GM18520 (cell line): Measurements from ENCODE around the gene HMX1.

Experiments used
- ATAC-seq: cut with Tn5 transposase; IDR thresholded peaks from one replicate; pipeline ENCODE4 v1.9.1; 2021; ENCODE audit not compliant: unreplicated experiment

The HMX1 gene

DNA sequence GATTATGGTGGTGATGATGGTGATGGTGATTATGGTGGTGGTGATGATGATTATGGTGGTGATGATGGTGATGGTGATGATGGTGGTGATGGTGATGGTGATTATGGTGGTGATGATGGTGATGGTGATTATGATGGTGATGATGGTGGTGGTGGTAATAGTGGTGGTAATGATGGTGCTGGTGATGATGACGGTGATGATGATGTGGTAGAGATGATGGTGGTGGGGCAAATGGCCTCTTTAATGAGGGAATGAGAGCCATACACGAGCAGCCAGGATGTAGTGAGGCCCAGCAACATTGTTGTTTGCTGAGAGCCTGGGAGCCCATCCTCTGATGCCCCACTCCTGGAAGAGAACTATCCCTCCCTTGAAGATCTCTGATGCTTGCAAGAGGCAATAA lies 29.0 kb downstream of the HMX1 start:
- ATAC-seq: no peak

DNA sequence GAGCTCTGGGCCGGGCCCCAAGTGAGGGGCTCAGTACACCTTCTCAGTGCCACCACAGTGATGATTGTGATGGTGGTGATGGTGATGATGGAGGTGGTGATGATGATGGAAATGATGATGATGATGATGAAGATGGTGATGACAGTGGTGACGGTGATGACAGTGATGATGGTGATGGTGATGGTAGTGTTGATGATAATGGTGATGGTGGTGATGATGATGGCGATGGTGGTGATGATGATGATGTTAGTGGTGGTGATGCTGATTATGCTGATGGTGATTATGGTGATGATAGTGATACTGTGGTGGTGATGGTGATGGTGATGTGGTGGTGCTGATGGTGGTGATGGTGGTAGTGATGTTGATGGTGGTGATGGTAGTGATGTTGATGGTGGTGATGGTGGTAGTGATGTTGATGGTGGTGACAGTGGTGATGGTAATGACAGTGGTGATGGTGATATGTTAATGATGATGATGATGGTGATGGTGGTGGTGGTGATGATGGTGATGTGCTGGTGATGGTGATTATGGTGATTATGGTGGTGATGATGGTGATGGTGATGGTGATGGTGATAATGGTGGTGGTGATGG lies 29.9 kb downstream of the HMX1 start:
- no peak for ATAC-seq

DNA sequence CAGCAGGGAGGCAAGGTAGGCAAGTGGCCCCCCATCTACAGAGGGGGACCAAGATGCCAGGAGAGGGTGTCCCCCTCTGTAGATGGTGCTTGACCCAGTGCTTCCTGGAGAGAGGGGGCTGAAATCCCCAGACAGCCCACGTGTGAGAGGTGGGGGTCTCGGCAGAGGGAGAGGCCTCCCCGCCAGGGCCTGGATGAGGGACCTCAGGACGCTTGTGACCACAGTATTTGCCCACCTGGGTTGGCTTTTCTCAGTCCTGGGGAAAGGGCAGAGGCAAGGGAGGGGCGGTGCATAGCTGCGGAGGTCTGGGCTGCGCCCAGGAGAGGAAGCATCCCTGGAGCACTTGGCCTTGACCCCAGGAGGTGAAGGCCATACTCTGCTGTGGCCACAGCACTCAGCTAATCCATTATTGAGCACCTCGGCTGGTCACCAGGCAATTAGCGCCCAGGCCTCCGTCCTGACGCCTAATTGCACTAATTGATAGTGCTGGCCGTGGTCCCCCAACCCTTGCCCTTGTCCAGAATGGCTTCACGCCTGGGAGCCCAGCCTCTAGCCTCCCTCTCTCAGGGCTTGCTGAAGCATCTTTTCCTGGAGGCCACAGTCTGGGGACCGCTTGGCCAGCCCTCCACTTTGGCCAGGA lies 30.7 kb downstream of the HMX1 start:
- ATAC-seq: no peak

DNA sequence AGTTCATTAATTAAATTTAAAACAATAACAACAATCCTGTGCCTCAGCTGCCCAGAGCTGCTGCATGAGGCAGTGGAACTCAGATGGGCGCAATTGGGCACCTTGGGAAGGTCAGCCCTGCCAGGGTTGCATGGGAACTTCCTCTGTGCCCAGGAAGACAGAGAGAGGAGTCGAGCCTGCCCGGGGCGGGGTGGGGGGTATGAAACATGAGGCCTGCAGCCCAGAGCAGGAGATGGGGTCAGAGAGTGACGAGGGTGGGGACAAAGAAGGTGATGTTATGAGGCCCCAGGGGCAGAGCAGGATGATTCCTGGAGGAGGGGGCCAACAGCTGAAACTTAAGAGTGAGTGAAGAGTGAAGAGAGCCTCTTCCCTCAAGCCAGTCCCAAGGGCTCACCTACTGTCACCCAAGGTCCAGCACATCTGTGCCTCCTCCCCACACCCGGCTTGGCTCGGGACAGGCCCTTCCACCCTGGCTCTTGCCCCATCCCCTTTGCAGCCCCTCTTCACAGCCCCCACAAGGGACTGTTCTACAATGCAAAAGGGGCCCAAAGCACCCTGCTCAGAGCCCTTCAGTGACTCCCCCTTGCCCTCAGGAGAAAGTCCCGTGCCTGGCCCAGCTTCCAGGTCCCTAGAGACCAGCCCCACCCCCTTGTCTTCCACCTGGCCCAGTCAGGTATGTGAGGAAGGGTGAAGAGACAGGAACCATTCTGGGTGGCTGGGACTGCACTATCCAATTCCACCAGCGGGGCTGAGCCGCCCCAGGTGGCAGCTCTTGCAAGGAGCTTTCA lies 31.4 kb downstream of the HMX1 start:
- ATAC-seq: no peak

DNA sequence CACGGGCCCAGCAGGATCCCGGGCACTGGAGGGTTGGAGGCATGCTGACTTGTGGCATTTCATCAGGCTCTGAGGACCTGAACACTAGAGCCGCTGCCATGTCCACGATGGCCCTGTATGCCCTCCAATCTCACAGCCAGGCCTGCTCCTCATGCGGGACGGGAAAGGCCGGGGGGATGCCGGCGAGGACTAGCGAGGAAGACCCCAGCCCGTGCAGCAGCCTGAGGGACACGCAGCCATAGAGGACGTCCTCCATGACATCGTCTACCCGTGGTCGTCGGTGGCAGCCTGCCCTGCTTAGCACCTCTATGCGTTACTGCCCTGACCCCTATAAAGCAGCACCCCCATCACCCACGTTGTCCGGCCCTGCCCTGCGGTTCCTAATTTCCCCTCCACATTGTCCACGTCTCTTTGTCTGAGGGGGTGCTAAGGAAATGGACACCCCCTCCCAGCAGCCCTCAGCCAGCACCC lies 32.6 kb downstream of the HMX1 start:
- no peak for ATAC-seq

DNA sequence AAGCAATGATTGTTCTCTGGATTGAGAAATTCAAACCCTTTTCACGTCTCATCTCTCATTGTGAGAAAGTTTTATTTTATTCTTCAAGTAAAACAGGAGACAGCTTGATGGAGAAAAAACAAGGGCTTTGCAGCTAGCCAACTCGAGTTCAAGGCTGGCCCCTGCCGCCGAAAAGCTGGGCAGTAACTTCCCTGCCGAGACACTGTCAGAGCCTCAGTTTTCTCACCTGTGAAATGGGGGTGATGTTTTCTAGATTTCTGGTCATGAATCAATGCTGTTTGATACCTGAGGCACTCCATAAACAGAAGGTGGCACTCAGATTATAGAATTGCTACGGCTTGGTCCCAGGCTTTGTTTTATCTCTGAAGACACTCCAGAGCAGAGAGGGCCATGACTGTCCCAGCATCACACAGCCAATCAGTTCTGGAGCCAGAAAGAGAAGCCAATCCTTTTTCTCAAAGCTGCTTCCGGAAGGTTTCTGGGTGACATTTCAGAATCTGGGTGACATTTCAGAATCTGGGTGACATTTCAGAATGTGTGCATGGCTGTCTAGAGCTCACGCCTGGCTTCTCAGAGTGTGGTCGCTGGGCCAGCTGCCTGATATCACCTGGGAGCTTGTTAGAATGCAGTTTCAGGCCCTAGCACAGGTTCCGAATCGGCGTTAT lies 33.2 kb downstream of the HMX1 start:
- ATAC-seq: no peak

DNA sequence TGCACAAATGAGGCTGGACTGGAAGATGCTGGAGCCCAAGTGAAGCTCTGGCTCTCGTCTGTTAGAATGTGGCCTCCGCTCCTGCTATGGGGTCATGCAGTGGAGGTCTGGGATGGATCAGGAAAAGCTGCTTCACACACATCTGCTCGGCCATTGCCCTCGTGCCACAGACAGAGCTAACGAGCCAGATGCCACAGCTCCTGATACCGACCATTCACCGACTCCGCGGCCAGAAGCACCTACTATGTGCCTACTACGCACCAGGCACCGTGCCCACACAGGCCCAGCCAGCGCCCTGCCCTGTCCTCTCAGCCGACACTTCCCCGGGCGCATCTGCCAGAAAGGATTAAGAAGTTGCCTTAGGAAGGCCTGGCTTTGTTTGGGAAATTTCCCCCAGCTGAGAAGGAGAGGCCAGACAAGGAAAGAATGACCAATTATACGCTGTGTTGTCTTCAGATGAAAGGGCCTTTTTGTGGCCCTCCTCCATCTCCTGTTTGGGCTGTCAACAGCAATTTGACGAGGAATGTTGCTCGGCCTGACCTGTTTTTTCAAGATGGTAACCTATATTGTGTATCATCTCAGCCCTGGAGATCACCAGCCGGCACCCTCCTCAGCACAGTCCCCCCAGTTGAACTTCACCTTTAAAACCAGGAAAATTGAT lies 34.3 kb downstream of the HMX1 start:
- ATAC-seq: no peak

DNA sequence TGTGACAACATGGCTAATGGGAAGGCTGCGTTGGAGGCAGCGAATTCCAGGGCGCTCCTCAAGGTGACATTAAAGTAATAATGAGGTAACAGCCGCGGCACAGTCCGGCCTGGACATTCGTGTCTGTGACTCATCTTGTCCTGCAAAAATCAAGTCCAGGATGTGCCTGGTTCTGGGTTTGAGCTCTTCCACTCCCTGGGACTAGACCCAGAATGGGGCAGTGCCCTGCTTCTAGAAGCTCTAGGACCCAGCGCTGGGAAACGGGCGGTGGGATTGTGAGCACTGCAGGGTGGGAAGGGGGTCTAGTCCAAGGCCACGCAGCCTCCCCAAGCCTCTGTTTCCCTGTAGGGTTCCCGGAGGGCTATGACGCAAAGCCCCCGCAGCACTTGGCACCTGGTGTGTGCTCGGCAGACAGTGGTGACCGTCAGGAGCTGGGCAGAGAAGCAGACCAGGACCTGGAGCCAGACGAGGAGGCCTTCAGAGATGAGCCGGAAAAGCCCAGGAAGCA lies 34.9 kb downstream of the HMX1 start:
- ATAC-seq: no peak

DNA sequence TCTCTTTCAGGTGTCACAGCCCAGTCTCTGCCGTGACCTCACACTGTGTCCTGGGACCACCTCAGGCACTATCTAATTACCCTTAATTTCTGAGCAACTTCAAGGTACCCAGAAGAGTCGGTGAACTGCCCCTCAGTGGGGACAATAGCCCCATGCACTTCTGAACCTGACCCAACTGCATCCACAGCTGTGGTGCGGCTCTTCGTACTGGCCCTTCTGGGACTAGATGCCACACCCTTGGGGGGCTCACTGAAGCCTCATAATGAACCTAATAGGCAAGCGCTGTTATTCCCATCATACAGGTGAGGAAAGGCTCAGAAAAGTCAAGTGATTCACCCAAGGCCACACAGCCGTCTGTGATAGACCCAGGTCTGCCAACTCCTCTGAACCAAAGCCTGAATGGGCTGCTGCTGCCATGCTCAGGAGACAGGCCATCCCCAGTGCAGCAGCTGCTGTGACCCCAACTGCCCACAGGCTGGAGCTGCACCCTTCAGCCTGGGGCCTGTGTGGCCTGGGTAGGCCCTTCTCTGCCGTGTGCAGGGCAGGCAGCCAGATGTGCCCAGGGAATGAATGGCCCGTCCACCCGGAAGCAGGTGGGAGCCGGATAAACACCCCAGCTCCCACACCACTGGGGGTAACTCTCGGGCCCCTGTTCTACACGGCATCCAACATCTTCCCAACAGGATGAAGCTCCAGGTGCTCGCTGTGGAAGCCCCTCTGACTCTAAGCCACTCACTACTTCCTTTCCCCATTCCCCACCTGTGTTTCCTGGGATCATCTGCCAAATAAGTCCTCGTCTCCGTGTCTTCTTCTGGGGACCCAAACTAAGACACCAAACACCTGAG lies 35.9 kb downstream of the HMX1 start:
- ATAC-seq: no peak

DNA sequence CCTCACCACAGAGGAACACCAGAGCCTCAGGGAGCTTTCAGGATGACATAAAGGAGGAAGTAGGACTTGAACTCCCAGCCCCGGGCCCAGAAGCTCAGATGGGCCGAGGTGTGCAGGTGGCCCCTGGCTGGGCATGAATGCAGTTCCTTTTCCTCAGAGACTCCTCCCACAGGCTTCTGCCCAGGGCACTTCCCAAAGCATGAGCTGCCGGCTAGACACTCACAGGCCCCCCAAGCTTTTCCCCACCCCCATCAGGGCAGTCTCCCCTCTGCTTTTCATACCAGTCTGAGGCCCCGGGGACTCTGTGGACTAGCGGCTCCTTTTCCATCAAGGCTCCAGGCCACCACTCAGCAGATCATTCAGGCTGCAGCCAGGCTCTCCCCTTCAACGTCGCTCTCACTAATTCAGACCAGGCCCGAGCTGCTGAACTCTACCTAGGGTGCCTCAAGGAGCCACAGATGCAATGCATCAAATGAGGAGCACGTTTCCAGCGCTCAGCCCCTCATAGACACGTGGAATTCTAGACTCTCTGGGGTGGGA lies 36.9 kb downstream of the HMX1 start:
- no peak for ATAC-seq

DNA sequence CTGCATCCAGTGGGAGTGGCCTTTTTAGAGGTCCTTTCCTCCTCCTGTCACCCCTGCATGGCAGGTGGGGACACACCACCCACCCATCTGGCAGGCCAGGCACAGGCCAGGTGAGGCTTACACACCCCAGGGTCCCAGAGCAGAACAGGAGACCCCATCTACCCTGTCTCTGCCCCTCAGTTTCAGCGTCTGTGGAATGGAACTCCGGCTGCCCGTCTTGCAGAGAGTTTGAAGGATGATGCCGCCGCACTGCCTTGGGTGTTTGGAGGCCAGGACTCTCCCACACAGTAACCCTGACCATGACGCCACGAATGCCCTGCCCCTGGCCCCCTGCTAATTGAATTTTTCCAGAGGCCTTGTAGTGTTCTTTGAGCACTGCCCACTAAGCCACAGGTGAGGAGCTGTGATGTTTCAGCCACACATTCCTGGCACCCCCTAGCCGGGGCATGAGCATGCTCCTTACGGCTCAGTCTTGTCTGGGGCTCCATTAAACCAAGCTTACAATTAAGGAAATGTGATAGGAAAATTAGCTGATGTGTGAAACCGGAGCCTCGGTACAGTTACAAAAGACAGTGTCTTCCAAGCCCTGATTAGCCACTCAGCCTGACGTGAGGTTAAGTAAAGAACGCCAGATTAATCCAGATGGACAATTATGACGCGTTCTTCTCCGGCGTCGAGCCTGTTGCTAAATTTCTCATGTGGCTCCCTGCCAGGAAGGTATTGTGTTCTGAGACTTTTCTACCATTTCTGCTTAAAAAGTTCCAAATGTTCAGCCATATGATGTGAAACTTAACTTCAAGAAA lies 39.3 kb downstream of the HMX1 start:
- ATAC-seq: no peak

DNA sequence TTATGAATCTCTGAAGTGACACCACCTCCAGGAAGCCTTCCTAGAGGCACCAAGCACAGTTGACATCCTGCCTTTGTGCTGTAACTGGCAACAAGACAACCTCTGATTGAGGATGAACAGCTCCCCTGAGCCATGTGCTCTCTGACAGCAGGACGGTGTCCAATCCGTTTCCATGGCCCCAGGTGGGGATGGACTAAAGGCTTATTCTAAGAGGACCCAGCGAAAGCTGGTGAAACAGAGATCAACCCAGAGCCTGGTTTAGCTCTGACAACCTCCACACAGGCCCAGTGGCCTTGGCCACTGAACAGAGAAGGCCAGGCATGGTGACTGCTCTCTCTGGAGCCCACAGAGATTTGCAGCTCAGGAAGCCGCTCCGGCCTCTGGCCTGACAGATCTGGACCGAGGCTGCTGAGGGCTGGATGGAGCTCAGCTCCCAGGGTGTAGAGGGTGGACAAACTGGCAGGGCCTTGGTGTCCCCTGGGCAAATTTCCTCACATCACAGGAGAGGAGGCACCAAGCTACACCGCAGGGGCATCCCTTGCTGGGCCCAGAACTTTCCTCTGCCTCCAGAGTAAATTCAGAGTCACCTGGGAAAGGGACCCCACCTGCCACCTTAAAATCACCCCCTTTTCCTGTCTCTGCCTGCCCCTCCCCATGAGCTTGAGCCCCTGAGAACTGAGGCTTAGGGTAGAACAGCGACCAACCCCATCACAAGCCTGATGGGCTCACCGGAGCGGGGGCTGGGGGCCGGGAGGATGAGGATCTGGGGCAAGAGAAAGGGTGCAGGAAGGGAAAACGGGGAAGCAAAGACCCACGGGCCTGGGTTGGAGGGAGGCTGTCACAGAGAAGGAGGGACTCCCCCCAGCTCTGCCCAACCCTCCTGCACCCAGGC lies 40.2 kb downstream of the HMX1 start:
- ATAC-seq: no peak

DNA sequence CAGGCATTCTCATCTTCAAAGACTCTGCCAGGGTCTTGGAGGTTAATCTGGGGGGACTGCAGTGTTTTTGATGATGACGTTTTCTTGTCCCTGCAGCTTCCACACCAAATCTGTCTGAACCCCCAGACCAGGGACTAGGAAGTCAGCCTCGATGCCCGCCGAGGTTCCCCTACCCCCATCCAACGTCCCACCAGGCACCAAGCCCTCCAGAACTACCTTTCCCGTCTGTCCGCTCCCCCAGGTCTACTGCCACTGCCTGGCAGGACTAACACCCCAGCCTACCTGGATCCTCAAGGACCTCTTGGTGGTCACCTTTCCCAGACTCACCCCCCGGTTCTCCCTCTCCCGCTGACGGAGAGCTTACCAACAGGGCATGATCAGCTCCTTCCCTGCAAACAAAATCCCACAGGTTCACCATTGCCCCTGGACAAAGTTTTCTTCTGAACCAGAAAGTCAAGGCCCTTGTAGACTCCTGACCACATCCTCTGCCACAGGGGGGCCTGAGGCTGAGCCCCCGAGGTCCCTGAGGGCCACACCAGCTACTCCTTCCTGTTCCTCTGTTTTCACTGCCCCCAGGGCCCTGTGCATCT lies 40.9 kb downstream of the HMX1 start:
- ATAC-seq: no peak

DNA sequence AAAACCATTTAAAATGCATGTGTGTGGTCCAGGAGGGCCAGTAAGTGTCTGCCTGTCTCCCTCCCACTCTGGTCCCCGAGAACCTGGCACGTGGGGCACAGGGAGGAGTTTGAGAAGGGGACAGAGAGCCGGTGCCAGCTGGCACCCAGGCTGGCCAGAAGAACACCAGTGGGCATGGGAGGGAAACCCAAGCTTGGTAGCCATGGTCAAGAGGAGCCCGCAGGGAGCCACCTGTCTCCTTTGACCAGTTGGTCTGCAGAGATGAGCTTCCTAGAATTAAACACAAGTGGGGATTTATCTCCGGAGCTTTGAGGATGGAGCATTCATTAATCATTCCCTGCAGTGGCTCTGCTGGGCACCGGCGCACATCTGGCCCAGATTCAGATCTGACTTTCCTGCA lies 41.6 kb downstream of the HMX1 start:
- no peak for ATAC-seq

DNA sequence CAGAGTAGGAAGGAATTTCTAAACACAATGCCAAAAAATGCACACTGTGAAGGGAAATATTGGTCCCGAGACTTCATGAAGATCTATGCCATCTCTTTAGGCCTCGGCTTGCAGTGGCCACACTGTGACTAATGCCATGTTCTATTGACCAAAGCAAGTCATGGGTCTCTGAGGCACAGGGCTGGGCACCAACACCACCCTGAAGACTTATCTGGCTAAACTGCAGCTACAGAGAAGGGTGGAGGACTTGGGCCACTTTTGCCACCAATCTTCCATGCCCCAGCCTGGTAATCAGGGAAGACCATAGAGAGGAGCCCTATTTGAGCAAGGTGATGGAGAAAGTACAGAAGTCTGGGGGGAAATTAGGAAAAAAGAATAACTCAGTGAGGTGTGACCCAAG lies 42.1 kb downstream of the HMX1 start:
- no peak for ATAC-seq

DNA sequence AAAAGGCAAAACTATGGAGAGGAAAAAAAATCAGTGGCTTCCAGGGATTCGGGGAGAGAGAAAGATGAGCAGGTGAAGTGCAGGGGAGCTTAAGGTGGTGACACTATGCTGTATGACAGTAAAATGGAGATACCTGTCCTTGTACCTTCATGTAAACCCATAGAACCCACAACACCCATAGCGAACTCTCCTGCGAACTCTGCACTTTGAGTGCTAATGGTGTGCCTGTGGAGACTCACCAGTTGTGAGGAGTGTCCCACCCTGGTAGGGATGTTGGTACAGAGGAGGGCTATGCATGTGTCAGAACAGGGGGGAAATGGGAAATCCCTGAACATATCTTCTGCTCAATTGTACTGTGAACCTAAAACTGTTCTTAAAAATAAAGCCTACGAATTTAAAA lies 42.8 kb downstream of the HMX1 start:
- ATAC-seq: no peak

DNA sequence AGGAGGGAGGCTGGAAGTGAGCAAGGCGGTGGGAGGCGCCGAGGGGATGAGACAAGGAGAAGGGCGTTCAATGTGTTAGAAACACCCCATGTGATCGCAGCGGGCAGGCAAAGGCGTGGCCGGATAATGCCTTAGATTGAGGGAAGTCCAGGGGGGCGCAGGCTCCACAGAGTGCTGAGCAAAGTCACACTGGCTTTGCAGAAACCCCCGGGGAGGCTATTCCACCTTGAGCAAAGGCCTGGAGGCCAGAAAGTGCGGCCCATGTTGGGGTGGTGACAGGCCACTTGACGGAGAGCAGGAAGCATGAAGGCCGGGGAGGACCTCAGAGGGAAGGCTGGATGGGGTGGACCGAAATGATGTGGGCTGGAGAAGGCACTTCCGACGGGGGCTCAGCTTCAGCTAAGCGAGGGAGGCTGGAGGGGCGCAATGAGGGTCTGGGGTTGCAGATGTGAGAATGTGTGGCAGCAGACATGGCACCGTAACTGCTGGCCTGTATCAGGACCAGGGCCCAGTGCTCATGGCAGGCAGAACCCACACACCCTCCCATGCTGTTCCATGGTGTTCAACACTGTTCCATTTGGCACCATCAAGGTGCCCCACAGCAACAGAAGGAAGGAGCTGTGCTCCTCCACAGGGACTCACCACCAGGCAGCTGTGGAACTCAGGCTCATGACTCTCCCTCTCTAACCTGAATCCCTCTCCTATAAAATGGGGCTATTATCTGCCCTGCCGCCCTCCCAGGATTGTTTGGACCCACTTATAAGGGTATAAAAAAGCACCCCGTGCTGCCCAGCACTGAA lies 50.3 kb downstream of the HMX1 start:
- no peak for ATAC-seq
